ENCODE data around the gene RXRB. TPM values are rescaled to one million over a fixed set of nuclear protein-coding genes. Genes with fewer than 3 reads are reported as not detected.

RXRB gene
- total and polyA plus RNA-seq, 2 donors (not counting 1 experiment from before 2014, with no cell fraction given): 25.9 to 34.0 TPM

- Histone ChIP-seq H3K9me3 (ENCODE audit: control insufficient read depth, insufficient read depth, low read depth, low read length) (no peaks in the 10 kb centered on the region), H3K36me3 (ENCODE audit: control insufficient read depth, insufficient read depth, low read length) (no peaks in the 10 kb centered on the region), H3K4me1 (ENCODE audit: control insufficient read depth, extremely low read depth, insufficient read depth, low read length) (peaks cover 5% of the 10 kb centered on the region), H3K79me2 (ENCODE audit: control insufficient read depth, insufficient read depth, low read length) (no peaks in the 10 kb centered on the region), H3K27me3 (ENCODE audit: control insufficient read depth, insufficient read depth, low read length) (no peaks in the 10 kb centered on the region), H3K9ac (ENCODE audit: insufficient read depth, low read length) (no peak overlapping the region), H3K27ac (ENCODE audit: insufficient read depth, low read length) (no peak overlapping the region), H3K4me3 (replicated peaks in 1 of 4; ENCODE audit: control extremely low read depth in 1 of 4, insufficient read depth in 1 of 4, low read depth in 3 of 4, low read length in 4 of 4) (no peak overlapping the region), H4K20me1 (ENCODE audit: control insufficient read depth, extremely low read depth, insufficient read depth, low read length) (no peaks in the 10 kb centered on the region), H3K4me2 (ENCODE audit: extremely low read depth, insufficient read depth, low read length) (no peak overlapping the region), H2AFZ (ENCODE audit: low read length) (no peak overlapping the region)
- DNase-seq (ENCODE audit: low read depth in 2 of 2): no peak
- no peak for TF ChIP-seq CTCF (conservative IDR thresholded peaks at IDR 0.05 in 1 of 2, IDR thresholded peaks at IDR 0.05 in 1 of 2; ENCODE audit: low read depth in 1 of 2, low read length in 2 of 2)
- no peak for TF ChIP-seq EZH2 (IDR thresholded peaks at IDR 0.05; ENCODE audit: low read length, missing control alignments)
Observed at GRCh38 chr6:33163540-33163939, 36.9 kb downstream of the RXRB start.

DNA sequence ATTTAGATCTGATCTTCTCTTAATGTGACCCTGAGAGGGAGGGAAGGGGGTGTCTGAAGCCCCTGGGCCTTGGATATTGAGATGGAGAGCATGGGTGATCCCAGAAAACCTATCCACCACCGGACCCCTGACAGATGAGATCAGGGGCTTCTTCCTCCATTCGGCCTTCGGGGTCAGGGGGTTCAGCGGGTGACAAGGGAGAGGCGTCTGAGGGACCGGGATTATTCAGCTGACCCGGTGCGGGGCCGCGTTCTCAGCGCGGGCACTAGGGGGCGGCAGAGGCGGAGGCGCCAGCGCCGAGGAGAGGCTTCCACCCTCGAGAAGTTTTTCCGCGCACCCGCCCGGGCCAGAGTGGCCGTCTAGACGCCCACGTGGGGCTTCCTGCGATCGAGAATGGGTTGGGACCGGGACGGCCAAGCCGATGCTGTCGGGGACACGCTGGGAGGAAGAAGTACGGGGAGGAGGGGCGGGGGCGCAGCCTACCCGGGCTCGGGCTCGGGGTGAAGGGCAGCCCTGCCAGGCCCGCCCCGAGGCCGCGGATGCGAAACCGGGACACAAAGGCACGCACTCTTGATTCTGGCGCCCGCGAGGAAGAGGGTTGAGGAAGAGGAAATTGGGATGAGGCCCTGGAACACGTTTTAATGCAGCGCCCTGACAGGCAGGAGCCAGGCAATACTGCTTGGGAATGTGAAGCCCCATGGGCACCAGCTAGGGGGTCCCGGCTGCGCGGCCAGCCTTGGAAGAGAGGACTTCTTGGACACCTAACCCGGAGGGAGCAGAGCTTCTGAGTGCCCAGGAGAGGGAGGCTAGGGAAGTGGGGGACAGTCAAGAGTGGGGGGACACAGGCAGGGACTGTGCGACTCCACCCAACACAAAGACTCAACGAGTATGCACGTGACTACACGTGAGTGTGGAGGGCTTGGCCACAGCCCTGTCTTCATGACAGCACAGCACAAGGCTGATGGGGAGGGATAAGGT is 38.8 kb downstream of the RXRB start:
- peak overlapping the region; percentile 48 for H3K27ac ChIP-seq (ENCODE audit: insufficient read depth, low read length)

More for the DNA sequence above, 38.8 kb downstream of the RXRB start:
- no peaks in the 10 kb centered on the region for H4K20me1 ChIP-seq (ENCODE audit: control insufficient read depth, extremely low read depth, insufficient read depth, low read length)
- DNase-seq (ENCODE audit: low read depth in 2 of 2): peak; percentile 49 to 53
- H3K4me3 ChIP-seq (replicated peaks in 1 of 4; ENCODE audit: control extremely low read depth in 1 of 4, insufficient read depth in 1 of 4, low read depth in 3 of 4, low read length in 4 of 4): peak overlapping the region; percentile 24 to 56 (median 46)
- TF ChIP-seq CTCF (conservative IDR thresholded peaks at IDR 0.05 in 1 of 2, IDR thresholded peaks at IDR 0.05 in 1 of 2; ENCODE audit: low read depth in 1 of 2, low read length in 2 of 2): peak; percentile 83 to 89
- no peak for TF ChIP-seq EZH2 (IDR thresholded peaks at IDR 0.05; ENCODE audit: low read length, missing control alignments)
- no peaks in the 10 kb centered on the region for H3K36me3 ChIP-seq (ENCODE audit: control insufficient read depth, insufficient read depth, low read length)
- H3K79me2 ChIP-seq (ENCODE audit: control insufficient read depth, insufficient read depth, low read length): no peaks in the 10 kb centered on the region
- peak overlapping the region; percentile 84 for H2AFZ ChIP-seq (ENCODE audit: low read length)
- no peaks in the 10 kb centered on the region for H3K27me3 ChIP-seq (ENCODE audit: control insufficient read depth, insufficient read depth, low read length)
- peaks cover 5% of the 10 kb centered on the region for H3K4me1 ChIP-seq (ENCODE audit: control insufficient read depth, extremely low read depth, insufficient read depth, low read length)
- no peaks in the 10 kb centered on the region for H3K9me3 ChIP-seq (ENCODE audit: control insufficient read depth, insufficient read depth, low read depth, low read length)
- H3K4me2 ChIP-seq (ENCODE audit: extremely low read depth, insufficient read depth, low read length): peak overlapping the region; percentile 76
- H3K9ac ChIP-seq (ENCODE audit: insufficient read depth, low read length): peak overlapping the region; percentile 70
